ENCODE data around the gene S100A8.
A peak's percentile ranks its signal among the peaks of the same experiment; 100 is the strongest.

The S100A8 gene

DNA sequence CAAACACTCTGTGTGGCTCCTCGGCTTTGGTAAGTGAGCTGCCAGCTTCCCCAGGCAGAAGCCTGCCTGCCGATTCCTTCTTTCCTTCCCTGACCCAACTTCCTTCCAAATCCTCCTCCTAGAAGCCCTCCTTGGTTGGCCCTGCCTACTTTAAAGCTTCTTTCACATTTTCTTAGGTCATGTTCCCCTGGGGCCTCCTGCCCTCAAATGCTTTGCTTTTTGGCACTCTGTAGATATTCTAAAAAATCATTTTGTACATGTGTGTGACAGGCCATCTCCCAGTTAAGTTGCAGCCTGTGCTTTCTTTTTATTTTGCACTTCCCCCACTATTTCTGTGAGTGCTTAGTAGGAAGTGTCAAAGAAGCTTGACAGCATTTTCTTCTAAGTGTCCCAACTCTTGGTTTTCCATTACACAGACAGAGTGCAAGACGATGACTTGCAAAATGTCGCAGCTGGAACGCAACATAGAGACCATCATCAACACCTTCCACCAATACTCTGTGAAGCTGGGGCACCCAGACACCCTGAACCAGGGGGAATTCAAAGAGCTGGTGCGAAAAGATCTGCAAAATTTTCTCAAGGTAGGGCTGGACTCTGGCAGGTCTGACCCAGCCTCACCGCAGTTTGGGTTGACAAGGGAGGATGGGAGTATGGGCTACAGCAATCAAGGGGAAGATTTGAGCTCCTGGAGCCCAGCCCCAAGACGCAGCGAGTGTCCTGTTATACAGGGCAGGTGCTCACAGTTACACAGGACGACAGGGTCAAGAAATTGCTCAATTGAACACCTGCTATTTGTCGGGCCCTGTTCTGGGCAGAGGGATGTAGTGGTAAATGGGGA is 32.8 kb downstream of the S100A8 start, which contains the start of gene S100A9:
Gene S100A9, plus strand, starts transcription at position 2 of the 838 bp plus-strand sequence. Its CDS starts 430 bp downstream, at position 432.
- no peak within 1 kb of the TSS for H3K9ac ChIP-seq (ENCODE audit: low read length)
- DNase-seq (ENCODE audit: low read depth): no peak
- H3K4me3 ChIP-seq (ENCODE audit: low read length): no peak within 1 kb of the TSS
- peaks cover 3% of the 10 kb centered on the region for H3K9me3 ChIP-seq (ENCODE audit: control insufficient read depth, low read length)
- H3K4me1 ChIP-seq (ENCODE audit: control insufficient read depth, insufficient read depth, low read length): no peaks in the 10 kb centered on the region
- peaks cover 48% of the 10 kb centered on the region for H3K27me3 ChIP-seq (replicated peaks; ENCODE audit: control insufficient read depth, insufficient read depth, low read length)
- no peaks in the 10 kb centered on the region for H3K36me3 ChIP-seq (ENCODE audit: control insufficient read depth, insufficient read depth, low read length, severe bottlenecking)

- no peak overlapping the region for H3K4me3 ChIP-seq (ENCODE audit: low read length)
- H3K4me1 ChIP-seq (ENCODE audit: control insufficient read depth, insufficient read depth, low read length): no peaks in the 10 kb centered on the region
- H3K36me3 ChIP-seq (ENCODE audit: control insufficient read depth, insufficient read depth, low read length, severe bottlenecking): no peaks in the 10 kb centered on the region
- DNase-seq (ENCODE audit: low read depth): no peak
- peaks cover 3% of the 10 kb centered on the region for H3K9me3 ChIP-seq (ENCODE audit: control insufficient read depth, low read length)
- peaks cover 52% of the 10 kb centered on the region for H3K27me3 ChIP-seq (replicated peaks; ENCODE audit: control insufficient read depth, insufficient read depth, low read length)
- H3K9ac ChIP-seq (ENCODE audit: low read length): no peak overlapping the region
These were observed 33.6 kb downstream of the S100A8 start for GRCh38 chr1:153357076-153357852.

DNA sequence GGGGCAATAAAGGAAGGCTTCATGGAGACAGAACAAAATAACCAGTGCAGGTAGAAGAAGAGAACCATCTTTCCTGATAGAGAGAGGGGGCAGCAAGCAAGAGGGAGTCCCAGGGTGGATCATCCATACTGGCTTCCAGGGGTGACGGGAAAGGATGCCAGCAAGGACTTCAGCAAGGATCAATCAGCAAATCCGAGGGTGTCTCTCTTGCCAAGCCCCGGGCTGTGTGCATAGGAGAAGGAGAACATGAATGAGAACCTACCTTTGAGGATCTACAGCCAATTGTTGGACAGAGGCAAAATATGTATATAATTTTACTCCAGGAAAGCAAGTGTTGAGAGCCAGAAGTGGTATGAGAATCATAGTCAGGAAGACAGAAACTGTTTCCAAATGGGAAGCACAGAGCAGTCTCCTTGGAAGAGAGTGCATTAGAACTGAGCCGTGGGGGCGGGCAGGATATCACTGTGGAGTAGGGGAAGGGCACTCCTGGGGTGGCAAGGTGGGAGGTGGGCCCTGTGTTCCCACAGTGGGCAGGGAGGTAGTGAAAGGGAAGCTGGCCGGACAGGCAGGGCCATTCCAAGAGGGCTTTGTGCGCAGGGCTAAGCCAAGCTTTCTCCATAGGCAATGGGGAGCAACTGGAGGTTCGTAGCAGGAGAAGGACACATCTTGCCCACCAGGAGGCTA is 34.3 kb downstream of the S100A8 start:
- Histone ChIP-seq H3K9ac (ENCODE audit: low read length) (no peak overlapping the region), H3K4me1 (ENCODE audit: control insufficient read depth, insufficient read depth, low read length) (no peaks in the 10 kb centered on the region), H3K9me3 (ENCODE audit: control insufficient read depth, low read length) (peaks cover 3% of the 10 kb centered on the region), H3K36me3 (ENCODE audit: control insufficient read depth, insufficient read depth, low read length, severe bottlenecking) (no peaks in the 10 kb centered on the region), H3K27me3 (replicated peaks; ENCODE audit: control insufficient read depth, insufficient read depth, low read length) (peaks cover 52% of the 10 kb centered on the region), H3K4me3 (ENCODE audit: low read length) (no peak overlapping the region)
- no peak for DNase-seq (ENCODE audit: low read depth)

DNA sequence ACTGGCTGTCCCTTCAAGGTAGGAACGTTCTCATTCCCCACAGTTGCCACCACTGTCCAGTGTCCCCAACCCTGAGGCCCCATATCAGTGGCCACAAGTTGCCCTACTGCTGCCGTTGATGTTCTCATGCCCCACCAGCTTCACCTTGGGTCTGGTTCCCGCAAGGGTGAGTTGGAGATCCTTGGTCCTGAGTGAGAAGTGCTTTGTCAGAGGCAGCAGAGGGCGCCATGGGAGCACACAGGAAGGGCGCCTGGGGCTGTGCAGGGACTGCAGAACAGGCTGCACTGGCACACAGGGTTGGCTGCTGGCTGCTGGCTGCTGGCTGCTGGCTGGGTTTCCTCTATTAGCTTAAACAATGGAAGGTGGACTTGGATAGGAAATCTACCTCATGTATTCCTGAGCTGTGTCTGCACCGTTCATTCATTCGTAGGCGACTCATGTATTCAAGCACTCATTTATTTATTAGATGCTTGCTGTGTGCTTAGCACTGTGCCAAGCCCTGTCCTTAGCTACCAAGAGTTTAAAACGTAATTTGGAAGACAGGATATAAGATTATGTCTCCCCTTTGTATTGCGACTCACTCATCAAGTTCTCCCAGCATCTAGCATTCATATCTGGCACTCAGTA is 35.3 kb downstream of the S100A8 start:
- Histone ChIP-seq H3K4me1 (ENCODE audit: control insufficient read depth, insufficient read depth, low read length) (no peaks in the 10 kb centered on the region), H3K9ac (ENCODE audit: low read length) (no peak overlapping the region), H3K9me3 (ENCODE audit: control insufficient read depth, low read length) (peaks cover 3% of the 10 kb centered on the region), H3K36me3 (ENCODE audit: control insufficient read depth, insufficient read depth, low read length, severe bottlenecking) (no peaks in the 10 kb centered on the region), H3K4me3 (ENCODE audit: low read length) (no peak overlapping the region), H3K27me3 (replicated peaks; ENCODE audit: control insufficient read depth, insufficient read depth, low read length) (peaks cover 61% of the 10 kb centered on the region)
- DNase-seq (ENCODE audit: low read depth): peak; percentile 38

GRCh38 chr1:153354515-153355193 is 36.2 kb downstream of the S100A8 start:
- Histone ChIP-seq H3K4me3 (ENCODE audit: low read length) (no peak overlapping the region), H3K36me3 (ENCODE audit: control insufficient read depth, insufficient read depth, low read length, severe bottlenecking) (no peaks in the 10 kb centered on the region), H3K9me3 (ENCODE audit: control insufficient read depth, low read length) (peaks cover 3% of the 10 kb centered on the region), H3K9ac (ENCODE audit: low read length) (no peak overlapping the region), H3K4me1 (ENCODE audit: control insufficient read depth, insufficient read depth, low read length) (no peaks in the 10 kb centered on the region), H3K27me3 (replicated peaks; ENCODE audit: control insufficient read depth, insufficient read depth, low read length) (peaks cover 62% of the 10 kb centered on the region)
- DNase-seq (ENCODE audit: low read depth): no peak

GRCh38 chr1:153353226-153353947 is 37.5 kb downstream of the S100A8 start:
- Histone ChIP-seq H3K9me3 (ENCODE audit: control insufficient read depth, low read length) (peaks cover 3% of the 10 kb centered on the region), H3K4me1 (ENCODE audit: control insufficient read depth, insufficient read depth, low read length) (no peaks in the 10 kb centered on the region), H3K9ac (ENCODE audit: low read length) (no peak overlapping the region), H3K27me3 (replicated peaks; ENCODE audit: control insufficient read depth, insufficient read depth, low read length) (peaks cover 71% of the 10 kb centered on the region), H3K4me3 (ENCODE audit: low read length) (no peak overlapping the region), H3K36me3 (ENCODE audit: control insufficient read depth, insufficient read depth, low read length, severe bottlenecking) (no peaks in the 10 kb centered on the region)
- no peak for DNase-seq (ENCODE audit: low read depth)

DNA sequence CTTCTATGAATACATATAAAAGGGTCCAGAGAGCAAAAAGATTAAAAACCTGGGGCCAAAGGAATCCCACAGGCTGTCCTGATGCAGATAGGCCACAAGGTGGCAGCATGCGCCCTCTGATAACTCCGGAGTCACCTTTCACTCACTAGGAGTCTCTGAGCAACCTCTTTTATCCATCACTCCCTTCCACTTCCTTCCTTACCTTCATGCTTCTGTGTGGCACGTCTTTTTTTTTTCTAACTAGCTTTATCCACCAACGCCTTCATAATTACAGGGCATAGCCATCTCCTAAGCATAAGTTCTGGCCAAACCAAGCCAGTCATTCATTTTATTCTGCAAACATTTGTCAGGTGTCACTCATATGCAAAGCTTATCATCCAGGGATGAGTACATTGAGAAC is 38.4 kb downstream of the S100A8 start:
- Histone ChIP-seq H3K9ac (ENCODE audit: low read length) (no peak overlapping the region), H3K4me3 (ENCODE audit: low read length) (no peak overlapping the region), H3K36me3 (ENCODE audit: control insufficient read depth, insufficient read depth, low read length, severe bottlenecking) (no peaks in the 10 kb centered on the region), H3K27me3 (replicated peaks; ENCODE audit: control insufficient read depth, insufficient read depth, low read length) (peaks cover 75% of the 10 kb centered on the region), H3K9me3 (ENCODE audit: control insufficient read depth, low read length) (peaks cover 3% of the 10 kb centered on the region), H3K4me1 (ENCODE audit: control insufficient read depth, insufficient read depth, low read length) (no peaks in the 10 kb centered on the region)
- DNase-seq (ENCODE audit: low read depth): peak; percentile 88

- Histone ChIP-seq H3K4me3 (ENCODE audit: low read length) (no peak overlapping the region), H3K9me3 (ENCODE audit: control insufficient read depth, low read length) (peaks cover under 1% of the 10 kb centered on the region), H3K9ac (ENCODE audit: low read length) (no peak overlapping the region), H3K27me3 (replicated peaks; ENCODE audit: control insufficient read depth, insufficient read depth, low read length) (peaks cover 77% of the 10 kb centered on the region), H3K36me3 (ENCODE audit: control insufficient read depth, insufficient read depth, low read length, severe bottlenecking) (no peaks in the 10 kb centered on the region), H3K4me1 (ENCODE audit: control insufficient read depth, insufficient read depth, low read length) (no peaks in the 10 kb centered on the region)
- no peak for DNase-seq (ENCODE audit: low read depth)
These were observed 40.4 kb downstream of the S100A8 start for GRCh38 chr1:153350321-153350957.

- no peak overlapping the region for H3K9ac ChIP-seq (ENCODE audit: low read length)
- no peaks in the 10 kb centered on the region for H3K4me1 ChIP-seq (ENCODE audit: control insufficient read depth, insufficient read depth, low read length)
- no peak for DNase-seq (ENCODE audit: low read depth)
- no peak overlapping the region for H3K4me3 ChIP-seq (ENCODE audit: low read length)
- H3K9me3 ChIP-seq (ENCODE audit: control insufficient read depth, low read length): no peaks in the 10 kb centered on the region
- H3K27me3 ChIP-seq (replicated peaks; ENCODE audit: control insufficient read depth, insufficient read depth, low read length): peaks cover 71% of the 10 kb centered on the region
- H3K36me3 ChIP-seq (ENCODE audit: control insufficient read depth, insufficient read depth, low read length, severe bottlenecking): no peaks in the 10 kb centered on the region
These were observed 41.2 kb downstream of the S100A8 start for GRCh38 chr1:153349363-153350320.
